Stimulated activated CD4-positive, alpha-beta T cell treated with anti-CD3 and anti-CD28 coated beads, Interleukin-1b, Interleukin-23, amount 100 ng/mL, for 1 hour (primary cell): ENCODE data around the gene SCO1.
A peak's percentile ranks its signal among the peaks of the same experiment; 100 is the strongest.

Source experiments
- DNase-seq, 2 donors: peaks; one replicate each; pipeline ENCODE4 v3.0.0-alpha.2; 2020; ENCODE audit warnings: low read depth in 2 of 2

SCO1 gene

GRCh38 chr17:10652984-10653659 is 44.2 kb downstream of the SCO1 start:
- no peak for DNase-seq

- DNase-seq, result no peak
Observed at GRCh38 chr17:10651927-10652326, 45.4 kb downstream of the SCO1 start.

- DNase-seq, result no peak
Observed at GRCh38 chr17:10649602-10650001, 47.7 kb downstream of the SCO1 start.

GRCh38 chr17:10648956-10649355 is 48.4 kb downstream of the SCO1 start:
- no peak for DNase-seq

- DNase-seq, result no peak
Observed at GRCh38 chr17:10648381-10648780, 49.0 kb downstream of the SCO1 start.

GRCh38 chr17:10646392-10646990 is 50.8 kb downstream of the SCO1 start:
- peak; percentile 45 to 69 for DNase-seq

GRCh38 chr17:10640475-10640874 is 56.9 kb downstream of the SCO1 start:
- no peak for DNase-seq

GRCh38 chr17:10638151-10638550 is 59.2 kb downstream of the SCO1 start:
- DNase-seq, result no peak

- DNase-seq, result no peak
Observed at GRCh38 chr17:10635290-10635689, 62.0 kb downstream of the SCO1 start.

- DNase-seq, result no peak
Observed at GRCh38 chr17:10633738-10634379, 63.5 kb downstream of the SCO1 start.

- no peak for DNase-seq
Observed at GRCh38 chr17:10631701-10632100, 65.6 kb downstream of the SCO1 start.

GRCh38 chr17:10631048-10631700 is 66.2 kb downstream of the SCO1 start:
- DNase-seq, result no peak

- DNase-seq, result no peak
Observed at GRCh38 chr17:10629706-10630105, 67.6 kb downstream of the SCO1 start.

GRCh38 chr17:10628756-10629155 is 68.6 kb downstream of the SCO1 start:
- no peak for DNase-seq

- DNase-seq, result no peak
Observed at GRCh38 chr17:10626390-10626789, 70.9 kb downstream of the SCO1 start.

GRCh38 chr17:10624969-10625368 is 72.4 kb downstream of the SCO1 start:
- no peak for DNase-seq

- DNase-seq, result no peak
Observed at GRCh38 chr17:10623737-10624338, 73.5 kb downstream of the SCO1 start.

- DNase-seq, result no peak
Observed at GRCh38 chr17:10622617-10623485, 74.5 kb downstream of the SCO1 start.
